C4-2B (cell line): Measurements from ENCODE around the gene GPR146.

Experiments
- ZFX ChIP-seq: fragments of 450-650 bp; IDR thresholded peaks from 2 replicates; pipeline ENCODE4 v1.6.1; 2017
- TF ChIP-seq, protein P1 (sequence below): fragments of 450-650 bp; conservative IDR thresholded peaks from 2 replicates; pipeline ENCODE4 v1.5.1; 2017; ENCODE audit warnings: mild to moderate bottlenecking

DNA sequence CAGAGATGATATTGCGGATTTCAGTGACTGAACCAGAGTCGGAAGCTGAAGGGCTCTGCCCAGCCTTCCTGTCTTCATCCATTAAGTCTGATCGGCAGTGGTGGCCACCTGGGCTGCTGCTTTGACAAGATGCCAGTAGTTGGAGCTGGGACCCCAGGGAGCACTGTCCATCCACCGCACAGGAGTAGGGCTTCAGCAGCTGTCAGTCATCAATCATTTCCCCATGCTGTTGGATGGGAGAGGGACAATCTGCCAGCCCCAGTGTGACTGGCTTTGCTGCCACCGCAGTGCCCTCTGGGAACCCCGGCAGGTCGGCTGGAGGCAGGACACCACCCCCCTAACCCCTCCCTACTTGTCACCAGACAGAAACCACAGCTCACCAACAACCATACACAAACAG is 23.0 kb upstream of the GPR146 start:
- TF ChIP-seq, protein P1, sequence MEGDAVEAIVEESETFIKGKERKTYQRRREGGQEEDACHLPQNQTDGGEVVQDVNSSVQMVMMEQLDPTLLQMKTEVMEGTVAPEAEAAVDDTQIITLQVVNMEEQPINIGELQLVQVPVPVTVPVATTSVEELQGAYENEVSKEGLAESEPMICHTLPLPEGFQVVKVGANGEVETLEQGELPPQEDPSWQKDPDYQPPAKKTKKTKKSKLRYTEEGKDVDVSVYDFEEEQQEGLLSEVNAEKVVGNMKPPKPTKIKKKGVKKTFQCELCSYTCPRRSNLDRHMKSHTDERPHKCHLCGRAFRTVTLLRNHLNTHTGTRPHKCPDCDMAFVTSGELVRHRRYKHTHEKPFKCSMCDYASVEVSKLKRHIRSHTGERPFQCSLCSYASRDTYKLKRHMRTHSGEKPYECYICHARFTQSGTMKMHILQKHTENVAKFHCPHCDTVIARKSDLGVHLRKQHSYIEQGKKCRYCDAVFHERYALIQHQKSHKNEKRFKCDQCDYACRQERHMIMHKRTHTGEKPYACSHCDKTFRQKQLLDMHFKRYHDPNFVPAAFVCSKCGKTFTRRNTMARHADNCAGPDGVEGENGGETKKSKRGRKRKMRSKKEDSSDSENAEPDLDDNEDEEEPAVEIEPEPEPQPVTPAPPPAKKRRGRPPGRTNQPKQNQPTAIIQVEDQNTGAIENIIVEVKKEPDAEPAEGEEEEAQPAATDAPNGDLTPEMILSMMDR, result no peak
- TF ChIP-seq ZFX, result no peak
